ENCODE measurements around the gene CYP3A5.
"Not testable (repeated sequence)": the region's sequence is repeated elsewhere in the genome, so short reads cannot be mapped to it uniquely, and the experiment has no call there.

CYP3A5 gene

GRCh38 chr7:99679400-99680191, at the start of gene CYP3A5:
Gene CYP3A5, minus strand, starts transcription at chr7:99679996. Its CDS starts 100 bp downstream, at chr7:99679896.
- DNase-seq (ENCODE audit: low read depth in 1 of 2, low spot score in 1 of 2), result no peak

- no peak for DNase-seq (ENCODE audit: low read depth in 1 of 2, low spot score in 1 of 2)
Observed at GRCh38 chr7:99728615-99729014, 48.8 kb upstream of the CYP3A5 start.

- not testable (repeated sequence) for DNase-seq (ENCODE audit: low read depth in 1 of 2, low spot score in 1 of 2)
Observed at GRCh38 chr7:99723201-99723600, 43.4 kb upstream of the CYP3A5 start.

DNA sequence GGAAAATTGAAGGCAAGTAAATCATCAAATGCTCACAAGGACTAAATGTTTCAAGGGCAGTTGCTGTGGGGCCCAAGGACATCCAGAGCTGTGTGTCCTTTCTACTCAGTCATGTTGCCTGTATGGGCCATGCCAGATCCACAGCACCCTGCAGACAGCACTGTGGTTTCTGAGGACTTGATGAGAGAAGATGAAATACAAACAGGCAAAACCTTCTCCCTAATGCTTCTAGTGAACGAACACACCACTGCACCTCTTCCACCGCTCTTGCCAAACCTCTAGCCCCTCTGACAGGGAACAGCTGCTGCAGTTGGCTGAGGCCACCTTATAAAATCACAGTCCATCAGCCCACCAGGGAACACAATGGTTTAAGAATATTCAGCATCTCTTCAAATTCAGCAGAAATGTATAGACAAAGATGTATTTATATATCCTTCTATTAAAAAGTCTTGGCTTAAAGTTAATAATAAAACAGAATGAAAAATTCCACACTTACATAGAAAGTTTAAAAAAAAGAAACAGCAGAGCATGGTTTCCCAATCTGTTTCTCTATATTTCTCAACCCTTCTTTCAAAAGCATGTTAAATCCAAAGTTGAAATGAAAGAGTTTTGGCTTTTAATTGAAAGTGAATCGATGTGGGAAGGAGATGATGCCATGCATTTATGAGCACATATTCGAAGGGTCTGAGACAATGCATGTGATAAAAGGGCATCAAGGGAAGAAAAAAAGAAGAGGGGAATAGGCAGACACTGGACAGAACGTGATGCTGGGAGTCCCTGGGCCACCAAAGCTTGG, 41.2 kb upstream of the CYP3A5 start:
- DNase-seq (ENCODE audit: low read depth in 1 of 2, low spot score in 1 of 2), result no peak

- DNase-seq (ENCODE audit: low read depth in 1 of 2, low spot score in 1 of 2), result no peak
Observed at GRCh38 chr7:99719996-99720769, 40.4 kb upstream of the CYP3A5 start.

- no peak for DNase-seq (ENCODE audit: low read depth in 1 of 2, low spot score in 1 of 2)
Observed at GRCh38 chr7:99713995-99714570, 34.3 kb upstream of the CYP3A5 start.

GRCh38 chr7:99709838-99710578, 30.2 kb upstream of the CYP3A5 start:
- DNase-seq (ENCODE audit: low read depth in 1 of 2, low spot score in 1 of 2), result no peak

DNA sequence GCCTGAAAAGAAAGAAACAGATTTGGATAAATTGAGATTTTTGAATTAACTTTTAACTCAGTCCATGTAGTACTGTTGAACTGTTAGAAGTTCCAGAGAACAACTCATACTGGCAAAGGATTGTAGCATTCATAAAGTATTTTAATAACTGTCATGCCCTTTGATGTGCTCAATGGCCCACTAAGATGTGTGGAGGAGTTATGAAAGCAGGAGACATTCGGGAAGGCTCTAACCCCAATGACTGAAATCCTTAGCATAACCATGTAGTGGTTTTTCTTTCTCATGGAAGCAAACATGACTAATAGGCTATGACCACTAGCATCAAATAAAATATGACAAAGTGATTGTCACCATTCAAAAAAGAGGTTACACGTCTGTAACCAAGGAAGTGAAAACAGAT, 29.5 kb upstream of the CYP3A5 start:
- no peak for DNase-seq (ENCODE audit: low read depth in 1 of 2, low spot score in 1 of 2)

DNA sequence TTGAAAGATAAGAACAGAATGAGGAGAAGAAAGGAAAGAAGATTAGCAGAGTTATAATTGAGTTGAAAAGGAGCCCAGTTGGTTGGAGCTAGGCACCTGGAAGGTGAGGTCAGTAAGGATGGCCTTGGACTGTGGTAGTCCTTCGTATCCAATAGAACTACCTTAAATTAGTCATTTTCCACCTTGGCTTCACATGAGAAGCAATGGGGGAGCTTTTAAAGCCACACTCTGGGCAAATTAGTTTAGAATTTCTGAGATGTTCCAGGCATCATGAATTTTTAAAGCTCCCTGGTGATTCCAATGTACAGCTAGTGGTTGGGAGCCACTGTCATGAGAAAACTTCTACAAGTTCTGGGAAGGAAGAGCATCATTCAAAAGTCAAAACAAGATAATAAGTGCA, 27.3 kb upstream of the CYP3A5 start:
- no peak for DNase-seq (ENCODE audit: low read depth in 1 of 2, low spot score in 1 of 2)

DNA sequence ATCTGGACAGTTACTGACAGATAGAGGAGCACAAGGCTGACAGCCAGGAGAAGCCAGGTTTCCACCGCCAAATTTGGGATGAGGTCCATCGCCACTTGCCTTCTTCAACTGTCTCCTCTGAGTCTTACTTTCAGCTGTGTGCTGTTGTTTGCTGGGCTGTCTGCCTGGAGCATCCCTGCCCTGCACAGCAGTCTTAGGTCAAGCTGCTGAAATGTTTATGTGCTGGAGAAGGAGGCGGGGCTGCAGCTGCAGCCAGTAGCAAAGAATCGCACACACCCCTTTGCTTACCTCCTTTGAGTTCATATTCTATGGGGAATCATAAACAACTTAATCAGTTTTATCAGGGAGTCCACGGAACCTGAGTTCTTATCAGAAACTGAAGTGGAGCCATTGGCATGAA, 20.1 kb upstream of the CYP3A5 start:
- no peak for DNase-seq (ENCODE audit: low read depth in 1 of 2, low spot score in 1 of 2)

DNA sequence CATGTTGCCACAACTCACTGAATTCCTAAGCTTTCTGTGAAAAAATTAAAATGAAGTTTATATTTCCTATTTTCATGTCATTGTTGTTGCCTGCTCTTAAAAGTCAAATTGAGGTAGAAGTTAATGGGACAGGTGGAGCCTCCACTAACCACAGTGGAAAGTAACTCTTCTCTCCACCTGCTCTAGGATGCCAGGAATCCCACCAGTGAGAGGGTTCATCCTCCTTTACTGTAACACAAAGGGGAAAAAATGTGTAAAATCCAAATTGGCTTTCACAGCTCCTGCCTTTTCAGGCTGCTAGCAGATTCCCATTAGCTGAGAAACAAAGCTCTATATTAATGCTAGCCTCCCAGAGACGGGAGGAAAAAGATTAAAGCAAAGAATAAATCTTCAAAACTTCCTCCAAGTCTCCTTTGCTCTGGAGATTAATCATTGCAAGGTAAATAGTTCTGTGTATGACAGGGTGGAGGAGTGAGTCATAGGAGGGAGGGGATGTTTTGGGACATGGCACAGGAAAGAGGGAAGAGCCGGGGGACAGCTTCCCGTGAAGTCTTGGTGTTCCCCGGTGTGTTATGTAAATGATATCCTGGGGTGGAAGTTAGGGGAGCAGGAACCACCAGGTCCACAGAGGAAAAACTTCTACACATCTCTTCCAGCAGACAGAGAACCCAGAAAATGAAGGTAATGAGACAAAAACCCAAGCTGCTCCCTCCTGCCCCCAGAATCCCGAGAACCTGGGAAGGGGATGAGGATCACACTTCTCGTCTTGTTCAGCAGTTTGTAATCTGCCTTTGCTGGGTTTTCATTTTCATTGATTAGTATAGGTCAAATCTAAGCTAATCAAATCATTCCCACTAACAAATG, 19.3 kb upstream of the CYP3A5 start:
- not testable (repeated sequence) for DNase-seq (ENCODE audit: low read depth in 1 of 2, low spot score in 1 of 2)

- DNase-seq (ENCODE audit: low read depth in 1 of 2, low spot score in 1 of 2), result no peak
Observed at GRCh38 chr7:99694912-99695304, 15.1 kb upstream of the CYP3A5 start.

GRCh38 chr7:99694201-99694911, 14.6 kb upstream of the CYP3A5 start:
- no peak for DNase-seq (ENCODE audit: low read depth in 1 of 2, low spot score in 1 of 2)

GRCh38 chr7:99693427-99694200, 13.8 kb upstream of the CYP3A5 start:
- DNase-seq (ENCODE audit: low read depth in 1 of 2, low spot score in 1 of 2), result no peak

- no peak for DNase-seq (ENCODE audit: low read depth in 1 of 2, low spot score in 1 of 2)
Observed at GRCh38 chr7:99693100-99693426, 13.3 kb upstream of the CYP3A5 start.

- not testable (repeated sequence) for DNase-seq (ENCODE audit: low read depth in 1 of 2, low spot score in 1 of 2)
Observed at GRCh38 chr7:99692563-99692962, 12.8 kb upstream of the CYP3A5 start.

DNA sequence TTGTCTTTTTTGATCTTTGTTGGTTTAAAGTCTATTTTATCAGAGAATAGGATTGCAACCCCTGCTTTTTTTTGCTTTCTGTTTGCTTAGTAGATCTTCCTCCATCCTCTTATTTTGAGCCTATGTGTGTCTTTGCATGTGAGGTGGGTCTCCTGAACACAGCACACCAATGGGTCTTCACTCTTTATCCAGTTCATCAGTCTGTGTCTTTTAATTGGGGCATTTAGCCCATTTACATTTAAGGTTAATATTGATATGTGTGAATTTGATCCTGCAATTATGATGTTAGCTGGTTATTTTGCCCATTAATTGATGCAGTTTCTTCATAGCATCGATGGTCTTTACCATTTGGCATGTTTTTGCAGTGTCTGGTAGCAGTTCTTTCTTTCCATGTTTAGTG, 11.9 kb upstream of the CYP3A5 start:
- DNase-seq (ENCODE audit: low read depth in 1 of 2, low spot score in 1 of 2), result not testable (repeated sequence)

DNA sequence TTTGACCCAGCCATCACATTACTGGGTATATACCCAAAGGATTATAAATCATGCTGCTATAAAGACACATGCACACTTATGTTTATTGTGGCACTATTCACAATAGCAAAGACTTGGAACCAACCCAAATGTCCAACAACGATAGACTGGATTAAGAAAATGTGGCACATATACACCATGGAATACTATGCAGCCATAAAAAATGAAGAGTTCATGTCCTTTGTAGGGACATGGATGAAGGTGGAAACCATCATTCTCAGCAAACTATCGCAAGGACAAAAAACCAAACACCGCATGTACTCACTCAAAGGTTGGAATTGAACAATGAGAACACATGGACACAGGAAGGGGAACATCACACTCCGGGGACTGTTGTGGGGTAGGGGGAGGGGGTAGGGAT, 11.1 kb upstream of the CYP3A5 start:
- DNase-seq (ENCODE audit: low read depth in 1 of 2, low spot score in 1 of 2), result not testable (repeated sequence)

Measured in activated T-helper 1 cell treated with anti-CD3 and anti-CD28 coated beads, Interleukin-2, amount 50 U/mL, for 16 hours (primary cell).